Measurements from ENCODE around the gene C2orf80.
"Not testable (repeated sequence)": the region's sequence is repeated elsewhere in the genome, so short reads cannot be mapped to it uniquely, and the experiment has no call there.

C2orf80 gene

DNA sequence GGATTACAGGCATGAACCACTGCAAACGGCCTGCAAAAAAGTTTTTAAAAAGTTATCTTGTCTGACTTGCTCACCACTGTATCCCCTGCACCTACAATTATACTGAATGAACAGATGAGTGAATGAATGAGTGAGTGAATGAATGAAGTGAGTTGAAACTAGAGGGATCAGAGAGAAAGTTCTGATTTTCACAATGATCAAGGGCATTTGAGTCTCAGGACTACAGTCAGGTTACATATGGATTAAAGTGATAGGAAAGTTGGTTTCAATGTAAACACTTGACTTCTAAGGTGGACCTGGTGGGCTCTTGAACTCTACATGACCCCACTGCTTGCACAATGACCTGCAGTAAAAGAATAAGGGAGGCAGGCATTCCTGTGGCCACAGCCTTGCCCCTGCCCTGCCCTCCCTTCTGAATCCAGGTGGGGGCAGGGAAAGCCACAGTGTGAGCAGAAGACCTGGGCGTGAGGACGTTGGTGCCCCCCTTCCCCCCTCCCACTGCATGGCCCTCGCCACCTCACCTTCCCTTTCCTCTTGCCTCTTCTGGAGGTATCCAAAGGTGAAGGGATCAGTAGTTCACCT lies 10.7 kb downstream of the C2orf80 start:
- no peak for DNase-seq (ENCODE audit: low read depth in 2 of 2)

DNA sequence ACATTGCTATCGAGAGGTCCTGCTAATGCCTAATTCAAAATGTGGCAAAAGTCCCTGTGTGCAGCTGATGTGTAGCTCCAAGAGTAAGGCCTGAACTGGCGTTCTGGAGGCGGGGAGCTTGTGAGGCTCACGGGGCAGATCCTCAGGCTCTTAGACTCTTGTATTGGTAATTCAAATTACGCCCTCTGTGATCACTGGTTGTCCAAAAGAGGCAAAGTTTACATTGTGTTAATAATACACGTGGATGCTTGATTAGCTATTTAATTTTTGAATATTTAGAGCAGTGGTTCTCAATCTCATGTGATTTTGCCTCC lies 14.0 kb downstream of the C2orf80 start:
- DNase-seq (ENCODE audit: low read depth in 2 of 2) = no peak

DNA sequence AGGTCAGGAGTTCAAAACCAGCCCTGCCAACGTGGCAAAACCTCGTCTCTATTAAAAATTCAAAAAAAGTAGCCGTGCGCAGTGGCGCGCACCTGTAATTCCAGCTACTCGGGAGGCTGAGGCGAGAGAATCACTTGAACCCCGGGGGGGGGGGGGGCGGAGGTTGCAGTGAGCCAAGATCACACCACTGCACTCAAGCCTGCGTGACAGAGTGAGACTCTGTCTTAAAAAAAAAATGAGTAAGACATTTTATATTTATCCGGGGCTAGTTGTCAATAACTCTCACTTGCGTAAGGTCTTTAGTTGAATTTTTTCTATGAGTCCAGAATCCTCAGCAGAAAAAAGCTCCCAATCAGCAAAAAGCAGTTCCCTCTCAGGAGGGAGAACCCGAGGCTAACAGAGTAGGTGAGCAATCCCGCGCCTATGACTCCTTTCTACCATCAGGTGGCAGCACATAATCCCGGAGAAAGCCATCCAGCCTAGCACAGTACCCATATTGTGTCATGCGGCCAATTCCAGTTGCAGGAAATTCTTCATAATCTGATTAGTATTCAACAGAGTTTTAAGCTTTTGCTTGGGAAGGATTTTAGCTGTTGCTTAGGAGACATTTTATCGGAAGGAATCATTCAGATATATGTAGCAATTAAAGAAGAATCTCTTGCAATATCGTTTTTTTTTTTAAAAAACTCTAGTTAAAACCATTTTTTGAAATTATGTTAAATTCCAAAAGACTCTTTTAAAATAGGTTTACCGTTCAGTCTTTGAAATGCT lies 14.6 kb downstream of the C2orf80 start:
- DNase-seq (ENCODE audit: low read depth in 2 of 2) = peak; percentile 23 to 27

DNA sequence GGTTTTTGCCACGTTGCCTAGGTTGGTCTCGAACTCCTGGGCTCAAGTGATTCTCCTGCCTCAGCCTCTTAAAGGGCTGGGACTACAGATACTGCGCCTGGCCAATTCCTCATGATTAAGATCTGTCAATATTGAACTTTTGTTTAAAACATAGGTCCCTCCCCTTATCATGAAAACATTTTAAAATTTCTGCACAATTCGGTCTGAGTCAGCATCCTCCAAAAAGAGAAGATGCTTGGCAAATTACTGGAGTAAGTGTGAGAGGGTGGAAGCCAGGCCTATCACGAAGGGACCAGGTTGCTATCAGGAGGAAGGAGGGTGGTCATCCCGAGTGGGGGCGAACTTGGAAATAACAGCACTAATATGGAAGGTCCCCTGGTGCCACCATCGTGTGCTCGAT lies 15.7 kb downstream of the C2orf80 start:
- DNase-seq (ENCODE audit: low read depth in 2 of 2) = no peak

DNA sequence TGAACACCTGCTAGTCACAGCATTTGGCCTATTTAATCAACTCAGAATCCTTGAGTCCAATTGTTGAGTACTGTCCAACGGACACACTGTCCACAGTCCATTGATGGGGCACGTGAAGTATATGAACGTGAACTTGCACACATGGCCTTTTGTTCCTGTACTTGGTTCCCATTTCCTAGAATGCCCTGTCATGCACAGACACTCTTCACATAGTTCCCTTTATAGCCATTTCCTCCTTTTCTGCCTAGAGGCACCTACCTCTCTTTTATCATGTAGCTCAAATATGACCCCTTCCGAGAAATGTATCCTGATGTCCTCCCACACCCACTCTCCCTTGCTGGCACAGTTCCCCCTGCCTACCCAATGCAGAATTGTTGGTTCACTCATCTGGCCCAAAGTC lies 17.7 kb downstream of the C2orf80 start:
- no peak for DNase-seq (ENCODE audit: low read depth in 2 of 2)

DNA sequence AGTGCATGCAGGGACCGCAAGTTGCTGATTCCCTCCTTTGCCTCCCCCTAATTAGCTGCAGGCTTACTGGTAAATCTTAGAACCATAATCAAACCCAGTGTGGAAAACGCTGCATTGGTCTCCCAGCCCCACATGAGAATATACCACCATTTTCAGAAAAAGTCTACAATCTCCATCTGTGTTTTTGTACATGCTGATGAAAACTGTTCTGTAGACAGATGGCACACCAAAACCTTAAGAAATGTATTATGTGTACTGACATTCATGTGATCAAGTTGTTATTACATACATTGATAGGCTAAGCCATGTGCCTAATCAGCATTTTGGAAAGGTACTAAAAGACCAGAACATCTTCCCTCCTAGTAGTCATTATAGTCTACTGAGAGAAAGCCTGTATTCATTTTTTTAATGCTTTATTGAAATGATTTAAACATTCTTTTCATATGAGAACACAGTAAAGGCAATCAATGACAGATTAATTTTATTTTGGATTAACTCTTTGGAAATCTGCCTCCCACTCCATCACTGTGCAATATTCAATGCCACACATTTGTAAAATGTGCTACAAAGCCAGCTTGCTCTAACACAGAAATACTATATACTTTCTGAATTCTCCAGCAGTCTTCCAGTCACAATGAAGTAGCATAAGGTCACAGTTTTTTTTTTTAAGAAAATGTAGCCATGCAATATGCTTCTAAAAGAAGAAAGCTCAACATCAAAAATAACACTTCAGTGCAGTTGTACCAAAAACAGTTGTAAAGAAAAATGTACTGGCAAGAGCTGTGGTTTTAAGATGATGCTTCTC lies 24.7 kb downstream of the C2orf80 start:
- no peak for DNase-seq (ENCODE audit: low read depth in 2 of 2)

DNA sequence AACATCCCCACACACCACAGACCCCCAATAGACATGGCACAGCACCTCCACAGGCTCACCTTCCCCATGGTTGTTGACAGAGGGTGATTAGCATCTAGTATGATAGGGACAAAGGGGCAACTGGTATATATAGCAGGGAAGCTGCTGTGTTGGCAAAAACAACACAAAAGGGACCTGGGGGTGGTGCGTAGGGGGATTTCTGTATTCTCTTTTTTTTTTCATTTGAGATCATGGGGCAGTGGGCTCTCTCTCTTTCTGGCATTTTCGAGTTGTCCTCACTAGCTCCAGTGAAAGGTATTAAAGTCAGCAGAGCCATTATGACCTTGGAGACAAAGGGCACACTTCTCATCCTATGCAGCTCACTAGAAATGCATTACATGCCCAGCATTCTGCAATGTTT lies 26.3 kb downstream of the C2orf80 start, which contains the start of gene CRYGA:
Gene CRYGA, minus strand, starts transcription at position 101 of the 400 bp plus-strand sequence. Its CDS starts 33 bp downstream, at position 68.
- no peak for DNase-seq (ENCODE audit: low read depth in 2 of 2)

DNA sequence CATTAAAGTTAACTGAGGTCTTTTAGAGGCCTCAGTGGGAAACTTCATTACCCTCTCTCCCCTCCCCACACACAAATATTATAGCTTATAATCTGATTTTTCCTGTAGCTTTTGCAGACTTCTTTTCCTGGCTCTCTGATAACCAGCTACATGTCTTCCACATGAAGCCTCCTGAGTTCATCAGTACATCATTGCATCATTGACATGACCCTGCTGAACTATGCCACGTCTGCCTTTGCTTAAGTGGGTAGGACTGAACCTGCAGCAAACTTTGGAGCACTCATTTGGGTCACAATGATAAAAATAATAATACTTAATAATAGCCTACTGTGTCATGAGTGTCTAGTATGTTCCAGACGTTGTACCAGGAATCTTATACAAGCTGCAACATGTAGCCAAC lies 33.4 kb downstream of the C2orf80 start:
- DNase-seq (ENCODE audit: low read depth in 2 of 2) = no peak

DNA sequence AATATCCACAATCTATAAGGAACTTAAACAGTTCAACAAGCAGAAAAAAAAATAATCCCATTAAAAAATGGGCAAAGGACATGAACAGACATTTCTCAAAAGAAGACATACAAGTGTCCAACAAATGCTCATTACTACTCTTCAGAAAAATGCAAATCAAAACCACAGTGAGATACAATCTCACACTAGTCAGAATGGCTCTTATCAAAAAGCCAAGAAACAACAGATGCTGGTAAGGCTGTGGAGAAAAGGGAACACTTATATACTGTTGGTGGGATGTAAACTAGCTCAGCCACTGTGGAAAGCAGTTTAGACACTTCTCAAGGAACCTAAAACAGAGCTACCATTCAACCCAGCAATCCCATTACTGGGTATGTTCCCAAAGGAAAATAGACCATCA lies 36.7 kb downstream of the C2orf80 start:
- DNase-seq (ENCODE audit: low read depth in 2 of 2) = no peak

DNA sequence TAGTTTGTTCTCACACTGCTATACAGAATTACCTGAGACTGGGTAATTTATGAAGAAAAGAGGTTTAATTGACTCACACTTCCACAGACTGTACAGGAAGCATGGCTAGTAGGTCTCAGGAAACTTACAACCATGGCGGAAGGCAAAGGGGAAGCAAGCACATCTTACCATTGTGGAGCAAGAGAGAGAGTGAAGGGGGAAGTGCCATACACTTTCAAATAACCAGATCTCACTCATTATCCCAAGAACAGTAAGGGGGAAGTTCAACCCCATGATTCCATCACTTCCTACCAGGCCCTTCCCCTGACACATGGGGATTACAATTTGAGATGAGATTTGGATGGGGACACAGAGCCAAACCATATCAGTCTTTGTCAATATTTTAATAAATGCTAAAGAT lies 38.9 kb downstream of the C2orf80 start:
- DNase-seq (ENCODE audit: low read depth in 2 of 2) = no peak

DNA sequence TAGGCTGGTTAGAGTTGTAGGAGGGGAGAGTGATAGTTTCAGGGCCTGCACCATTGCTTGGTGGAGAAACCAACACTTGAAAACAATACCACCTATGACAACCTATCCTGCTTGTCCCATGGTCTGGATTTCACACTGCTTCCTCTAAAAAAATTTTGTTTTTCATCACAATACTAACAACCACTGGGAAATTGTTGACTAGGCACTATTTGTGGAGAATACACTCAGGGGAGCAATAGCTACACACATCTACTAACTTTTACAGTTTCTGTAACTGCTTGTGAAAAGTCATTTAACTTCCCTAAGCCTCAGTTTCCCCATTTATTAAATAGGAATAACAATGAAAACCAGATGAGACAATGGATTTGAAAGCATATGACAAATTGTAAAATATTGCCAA lies 39.7 kb downstream of the C2orf80 start:
- DNase-seq (ENCODE audit: low read depth in 2 of 2) = no peak

DNA sequence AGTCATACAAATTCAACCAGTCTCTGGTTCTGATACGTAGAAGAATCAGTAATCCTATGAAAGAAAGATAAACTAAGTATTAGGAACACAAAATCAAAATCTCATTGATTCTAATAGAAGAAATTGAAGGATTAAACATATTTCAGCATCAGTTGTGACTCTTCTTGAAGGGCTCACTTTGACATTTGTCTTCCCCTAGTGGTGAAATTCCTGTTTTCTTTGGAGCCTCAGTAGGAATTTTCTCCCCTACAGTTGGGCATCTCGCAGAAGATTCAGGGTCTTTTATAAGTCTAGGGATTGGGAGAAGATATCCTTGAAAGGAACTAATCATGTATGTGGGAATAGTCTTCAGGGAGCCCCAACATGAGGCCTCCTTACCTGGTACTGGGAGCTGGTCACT lies 41.0 kb downstream of the C2orf80 start:
- no peak for DNase-seq (ENCODE audit: low read depth in 2 of 2)

DNA sequence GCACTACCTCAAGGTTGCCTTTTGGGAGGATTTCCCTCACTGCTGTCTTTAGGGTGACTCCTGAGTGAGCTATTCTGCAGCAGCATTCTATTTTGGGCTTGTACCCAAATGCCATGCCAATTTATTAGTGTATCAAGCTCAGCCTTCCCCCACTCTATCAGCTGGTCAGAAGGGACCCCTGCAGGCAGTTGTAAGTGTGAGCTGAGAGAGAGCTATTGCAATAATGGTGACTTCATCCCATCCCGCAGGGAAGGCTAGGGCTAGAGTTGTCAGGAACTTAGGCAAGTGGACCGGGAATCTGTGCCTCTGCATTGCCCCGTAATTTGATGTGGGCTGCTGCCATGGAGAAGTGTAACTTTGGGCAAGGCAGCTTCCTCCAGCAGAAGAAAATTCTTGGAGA lies 42.1 kb downstream of the C2orf80 start:
- DNase-seq (ENCODE audit: low read depth in 2 of 2) = no peak

DNA sequence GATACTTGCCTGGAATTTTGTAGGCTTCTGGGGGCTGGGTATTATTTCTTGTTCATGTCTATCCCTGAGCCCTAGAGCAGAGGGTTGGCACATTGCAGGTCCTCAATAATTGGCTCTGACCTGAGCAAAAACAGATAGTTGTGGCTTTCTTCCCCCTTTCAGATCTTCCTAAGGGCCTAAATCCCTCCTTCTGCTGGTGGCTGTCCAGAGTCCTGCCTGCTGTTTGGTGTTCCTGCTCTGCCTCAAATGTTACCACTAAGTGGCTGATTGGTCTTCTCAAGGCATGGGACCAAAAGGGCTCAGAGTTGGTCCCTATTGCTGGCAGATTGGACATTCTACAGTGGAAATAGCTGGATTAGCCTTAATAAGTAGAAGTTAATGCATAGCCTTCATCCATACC lies 42.8 kb downstream of the C2orf80 start:
- no peak for DNase-seq (ENCODE audit: low read depth in 2 of 2)

DNA sequence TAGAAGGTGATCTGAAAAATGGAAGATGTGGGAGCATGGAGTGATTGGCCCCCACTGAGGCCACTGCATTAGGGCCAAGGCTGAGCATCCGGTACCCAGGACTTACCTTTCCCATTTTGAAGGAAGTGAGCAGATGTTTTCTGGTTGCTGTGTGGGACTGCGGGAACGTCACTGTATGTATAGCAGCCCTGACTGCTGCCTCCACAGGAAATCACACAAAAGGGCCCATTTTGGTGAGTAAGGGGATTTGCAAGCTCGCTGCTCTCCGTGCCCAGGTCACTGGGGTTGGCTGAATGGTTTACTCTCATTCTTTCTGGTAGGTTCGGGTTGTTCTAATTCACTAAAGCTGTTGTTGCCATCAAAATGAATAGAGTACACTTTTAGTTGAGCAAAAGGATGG lies 43.8 kb downstream of the C2orf80 start, which contains the start of gene CRYGB:
Gene CRYGB, minus strand, starts transcription at position 153 of the 400 bp plus-strand sequence. Its CDS starts 38 bp downstream, at position 115.
- DNase-seq (ENCODE audit: low read depth in 2 of 2) = no peak

DNA sequence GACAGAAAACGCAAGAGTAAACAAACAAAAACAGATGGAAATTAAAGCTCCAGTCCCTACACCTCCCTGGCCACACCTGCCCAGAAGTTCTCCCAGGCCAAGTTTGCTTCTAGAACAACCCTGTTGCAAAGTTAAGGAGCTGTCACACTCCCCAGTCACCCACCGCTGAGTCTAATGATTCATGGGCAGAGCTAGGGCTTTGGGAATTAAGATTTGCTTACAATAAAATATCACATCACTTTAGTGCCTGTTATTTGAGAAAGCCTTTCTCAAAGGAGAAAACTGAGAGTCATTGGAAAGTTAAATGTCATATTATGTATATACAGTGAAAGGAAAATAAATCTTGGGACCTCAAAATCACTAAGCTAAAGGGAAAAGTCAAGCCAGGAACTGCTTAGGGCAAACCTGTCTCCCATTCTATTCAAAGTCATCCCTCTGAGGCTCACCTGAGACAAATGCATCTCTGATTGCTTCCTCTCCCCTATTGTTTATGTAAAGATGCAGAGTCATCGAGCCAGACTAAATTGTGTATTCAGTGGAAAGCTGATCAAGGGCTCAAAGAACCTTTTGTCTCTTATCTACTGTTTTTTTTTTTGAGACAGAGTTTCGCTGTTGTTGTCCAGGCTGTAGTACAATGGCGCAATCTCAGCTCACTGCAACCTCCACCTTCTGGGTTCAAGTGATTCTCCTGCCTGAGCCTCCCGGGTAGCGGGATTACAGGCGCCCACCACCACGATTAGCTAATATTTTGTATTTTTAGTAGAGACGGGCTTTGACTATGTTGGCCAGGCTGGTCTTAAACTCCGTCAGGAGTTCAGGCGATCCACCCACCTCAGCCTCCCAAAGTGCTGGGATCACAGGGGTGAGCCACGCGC lies 46.7 kb downstream of the C2orf80 start:
- DNase-seq (ENCODE audit: low read depth in 2 of 2) = no peak

DNA sequence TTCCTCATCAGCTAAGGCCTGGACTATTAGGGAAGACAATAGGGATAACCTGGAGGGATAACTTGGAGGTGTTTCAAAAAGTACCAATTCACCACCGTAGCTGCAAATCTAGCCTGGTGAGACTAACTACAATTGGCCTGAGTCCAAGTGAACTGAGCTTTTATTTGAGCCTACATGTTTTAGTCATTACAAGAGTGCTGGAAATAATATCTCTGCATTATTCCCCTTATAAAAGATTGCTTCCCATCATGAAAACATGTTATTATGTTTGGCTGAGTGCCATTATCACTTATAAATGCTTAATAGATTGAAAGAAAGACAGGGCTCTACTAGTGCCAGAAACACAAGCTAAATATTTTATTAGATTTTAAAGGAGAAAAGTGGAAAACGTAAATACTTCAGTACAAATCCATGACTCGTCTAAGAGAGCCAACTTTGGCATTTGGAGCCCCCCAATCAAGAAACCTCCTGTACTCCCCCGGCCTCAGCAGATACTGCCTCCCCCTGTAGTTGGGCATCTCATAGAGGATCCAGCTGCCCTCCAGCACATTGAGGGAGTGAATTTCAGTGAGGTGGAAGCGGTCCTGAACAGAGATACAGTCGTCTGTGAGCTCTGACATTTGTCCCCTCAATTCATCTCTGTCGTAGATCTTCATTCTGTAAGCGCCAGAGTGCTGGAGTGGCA lies 47.4 kb downstream of the C2orf80 start:
- no peak for DNase-seq (ENCODE audit: low read depth in 2 of 2)

DNA sequence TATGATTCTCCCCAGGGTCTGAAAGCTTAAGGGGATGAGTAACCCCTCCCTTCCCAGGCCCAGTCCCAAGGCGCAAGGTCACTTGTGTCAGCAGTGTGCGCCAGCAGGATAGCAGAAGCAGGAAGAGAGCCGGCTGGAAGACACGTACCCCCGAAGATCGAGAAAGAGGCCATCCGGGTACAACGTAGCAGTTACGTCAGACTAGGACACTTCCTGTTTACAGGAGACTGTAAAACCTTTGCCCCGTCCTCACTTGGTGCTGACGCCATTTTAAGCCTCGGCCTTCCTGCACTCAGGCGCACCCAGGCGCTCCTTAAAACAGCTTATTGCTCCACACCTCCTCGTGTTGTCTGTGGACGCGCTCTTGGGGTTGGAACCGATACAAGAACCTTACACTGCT lies 50.4 kb downstream of the C2orf80 start:
- no peak for DNase-seq (ENCODE audit: low read depth in 2 of 2)

DNA sequence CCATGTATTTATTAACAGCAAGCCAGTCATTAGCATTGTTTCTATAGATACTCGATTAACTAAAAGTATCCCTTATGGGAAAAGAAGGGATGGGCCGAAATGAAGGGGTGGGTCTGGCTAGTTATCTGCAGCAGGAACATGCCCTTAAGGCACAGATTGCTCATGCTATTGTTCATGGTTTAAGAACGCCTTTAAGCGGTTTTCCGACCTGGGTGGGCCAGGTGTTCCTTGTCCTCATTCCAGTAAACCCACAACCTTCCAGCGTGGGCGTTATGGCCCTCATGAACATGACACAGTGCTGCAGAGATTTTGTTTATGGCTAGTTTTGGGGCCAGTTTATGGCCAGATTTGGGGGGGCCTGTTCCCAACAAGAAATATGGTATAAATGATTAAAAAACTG lies 51.5 kb downstream of the C2orf80 start:
- DNase-seq (ENCODE audit: low read depth in 2 of 2) = not testable (repeated sequence)

DNA sequence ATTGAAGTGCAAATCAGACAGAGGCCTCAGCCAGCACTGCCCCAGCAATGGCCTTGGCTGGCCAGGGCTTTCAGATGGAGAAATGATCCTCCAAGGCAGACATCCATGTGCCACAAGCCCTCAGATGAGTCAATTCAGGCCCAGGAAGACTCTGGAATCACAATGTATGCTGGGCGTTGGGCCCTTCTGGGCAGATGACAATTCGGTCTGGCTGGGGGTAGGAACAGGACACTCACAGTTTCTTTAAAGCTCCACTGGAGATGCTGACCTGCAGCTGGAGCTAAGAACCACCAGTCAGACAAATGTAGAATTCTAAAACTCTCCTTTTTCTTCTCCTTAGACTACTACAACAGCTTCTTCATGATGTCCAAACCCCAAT lies 53.1 kb downstream of the C2orf80 start:
- no peak for DNase-seq (ENCODE audit: low read depth in 2 of 2)

All from stimulated activated CD8-positive, alpha-beta memory T cell treated with anti-CD3 and anti-CD28 coated beads, Interleukin-15, amount 100 ng/mL, for 48 hours (primary cell).